Right cardiac atrium (tissue), 5 donors: ENCODE results near the gene SPDEF. TPM values are rescaled to one million over a fixed set of nuclear protein-coding genes. Genes with fewer than 3 reads are reported as not detected.

ENCODE experiments used
- ATAC-seq, 2 donors: fragments of 200-7000 bp; cut with Tn5 transposase; one replicate each; pipeline versions ENCODE4 v1.8.0 to v1.9.1; 2020; ENCODE audit warnings: moderate library complexity in 2 of 2, mild to moderate bottlenecking in 1 of 2
- DNase-seq, 3 donors: peaks; one replicate each; pipeline ENCODE4 v3.0.0-alpha.2; 2020
- H3K27ac ChIP-seq: one replicate; pipeline ENCODE4 v1.5.1; 2013; ENCODE audit warnings: mild to moderate bottlenecking, low read length, control low read depth, moderate library complexity
- H3K27me3 ChIP-seq: one replicate; pipeline ENCODE4 v1.6.1; 2013; ENCODE audit not compliant: control insufficient read depth, insufficient read depth
- H3K4me1 ChIP-seq: one replicate; pipeline ENCODE4 v1.6.1; 2013; ENCODE audit warnings: low read length; ENCODE audit not compliant: control insufficient read depth, insufficient read depth
- H3K4me3 ChIP-seq: one replicate; pipeline ENCODE4 v1.5.1; 2013; ENCODE audit warnings: low read length, control low read depth
- H3K9me3 ChIP-seq: one replicate; pipeline ENCODE4 v1.6.1; 2013; ENCODE audit warnings: low read length; ENCODE audit not compliant: control insufficient read depth
- WGBS: extraction: QIAGEN DNeasy Blood & Tissue Kit; methylation state at CpG from one replicate; pipeline ENCODE4 v1.1.7; 2013; 5-methylcytosine and 5-hydroxymethylcytosine counted together
- intact Hi-C, 4 donors: fragments of 100-400 bp; cut with DNase I; formaldehyde crosslinking; loops; one replicate each; pipeline versions ENCODE4 v1.11.0 to v1.14.0; 2022 to 2023
- polyA plus RNA-seq: library from polyadenylated mRNA; stranded (reverse); fragments of 200-250 nt; gene quantifications from one replicate; pipeline ENCODE4 v1.2.3, GENCODE V29; 2013
- total RNA-seq, 4 donors: library from RNA; stranded (reverse); fragmentation: NEBNext Ultra II Directional; extraction: Animal tissue kit (Norgen Biotek cat#: 25700); gene quantifications; one replicate each; pipeline ENCODE4 v1.2.1, GENCODE V29; 2021
- donor health status: healthy with polysubstance abuse.
- donor health status: DM: no; HTN: yes; CAD: no.
- donor health status: DM: no; HTN: no; CAD: no.
- donor health status: DM: no; HTN: yes; CAD: no; lungs with severe emphysema.
- donor health status: DM: yes; HTN: yes; CAD: no.

The SPDEF gene
- total and polyA plus RNA-seq, 5 donors: 0.11 to 0.17 (median 0.14) TPM; not detected in 2

DNA sequence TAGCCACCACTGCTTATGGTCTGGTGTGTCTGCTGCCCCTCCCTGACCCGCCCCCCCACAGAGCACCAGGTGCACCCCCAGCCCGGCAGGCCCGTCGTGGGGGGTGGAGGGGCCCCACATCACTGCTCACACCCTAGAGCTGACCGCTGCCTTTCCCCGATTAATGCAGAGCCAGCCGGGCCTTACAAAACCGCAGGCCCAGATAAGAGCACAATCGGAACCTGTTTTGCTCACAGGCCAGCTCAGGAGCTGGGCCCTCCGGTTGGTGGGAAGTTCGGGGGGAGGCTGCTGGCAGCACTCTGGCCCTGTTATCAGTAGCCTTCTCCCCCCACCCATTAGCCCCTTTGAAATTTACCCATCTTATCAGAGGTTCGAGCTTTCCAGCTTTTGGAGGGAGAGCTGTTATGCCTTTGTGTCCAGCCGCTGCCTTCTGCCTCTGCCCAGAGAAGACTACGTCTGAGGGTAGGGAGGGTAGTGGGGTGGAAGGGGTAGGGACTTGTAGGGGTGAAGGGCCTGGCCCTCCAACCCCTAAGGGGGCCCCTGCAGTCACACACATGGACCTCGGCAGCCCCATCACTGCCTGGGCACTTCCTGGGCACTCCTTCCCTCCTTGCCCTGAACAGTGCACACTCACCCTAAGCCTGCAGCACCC, 6.9 kb upstream of the SPDEF start:
- no peak overlapping the region for H3K27ac ChIP-seq
- H3K9me3 ChIP-seq: no peaks in the 10 kb centered on the region
- intact Hi-C loops: no loop called here
- H3K4me1 ChIP-seq: no peaks in the 10 kb centered on the region
- DNase-seq: peak in 1 of 3 donors; percentile 11
- H3K4me3 ChIP-seq: no peak overlapping the region
- ATAC-seq: no peak
- 51% methylated on average over 15 of the region's 15 CpGs for WGBS
- H3K27me3 ChIP-seq: no peaks in the 10 kb centered on the region

DNA sequence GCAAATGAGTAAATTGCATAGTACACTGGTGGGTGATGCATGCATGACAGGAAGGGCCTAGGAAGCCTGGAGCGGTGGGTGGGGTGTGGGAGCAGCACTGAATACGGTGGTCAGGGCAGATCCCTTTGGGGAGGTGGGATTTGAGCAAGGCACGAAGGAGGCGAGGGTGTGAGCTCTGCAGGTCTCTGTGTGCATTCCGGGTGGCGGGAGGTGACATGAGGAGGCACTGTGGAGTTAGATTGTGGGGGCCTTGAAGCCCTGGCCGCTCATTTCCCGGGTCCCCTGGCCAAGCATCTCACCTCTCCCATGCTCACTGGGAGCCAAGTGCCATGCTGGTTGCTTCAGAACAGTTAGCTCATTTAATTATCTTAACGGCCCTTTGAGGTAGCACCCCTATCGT, 6.2 kb upstream of the SPDEF start:
- H3K9me3 ChIP-seq: no peaks in the 10 kb centered on the region
- ATAC-seq (no peak), DNase-seq (peak in 1 of 3 donors; percentile 22)
- WGBS: 88% methylated on average over 10 of the region's 10 CpGs
- intact Hi-C loops: no loop called here
- no peak overlapping the region for H3K27ac ChIP-seq
- no peak overlapping the region for H3K4me3 ChIP-seq
- H3K4me1 ChIP-seq: no peaks in the 10 kb centered on the region
- no peaks in the 10 kb centered on the region for H3K27me3 ChIP-seq

DNA sequence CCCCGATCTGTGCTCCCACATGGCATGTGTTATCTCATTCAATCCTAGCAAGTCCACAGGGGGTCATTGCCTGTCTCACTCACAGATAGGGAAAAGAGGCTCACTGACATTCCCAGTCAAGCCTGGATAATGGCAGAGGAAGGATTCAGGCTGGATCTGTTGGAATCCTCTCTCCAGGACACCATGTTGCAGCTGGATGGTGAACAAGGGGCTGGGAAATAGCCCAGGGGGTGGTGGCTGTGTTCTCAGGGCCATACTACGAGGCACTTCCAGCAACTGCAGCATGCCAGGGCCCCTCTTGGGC, 5.0 kb upstream of the SPDEF start:
- Histone ChIP-seq H3K4me3 (no peak overlapping the region), H3K9me3 (no peaks in the 10 kb centered on the region), H3K27ac (no peak overlapping the region), H3K27me3 (no peaks in the 10 kb centered on the region), H3K4me1 (no peaks in the 10 kb centered on the region)
- DNase-seq (no peak), ATAC-seq (no peak)
- 92% methylated on average over 2 of the region's 2 CpGs for WGBS
- intact Hi-C loops: no loop called here

DNA sequence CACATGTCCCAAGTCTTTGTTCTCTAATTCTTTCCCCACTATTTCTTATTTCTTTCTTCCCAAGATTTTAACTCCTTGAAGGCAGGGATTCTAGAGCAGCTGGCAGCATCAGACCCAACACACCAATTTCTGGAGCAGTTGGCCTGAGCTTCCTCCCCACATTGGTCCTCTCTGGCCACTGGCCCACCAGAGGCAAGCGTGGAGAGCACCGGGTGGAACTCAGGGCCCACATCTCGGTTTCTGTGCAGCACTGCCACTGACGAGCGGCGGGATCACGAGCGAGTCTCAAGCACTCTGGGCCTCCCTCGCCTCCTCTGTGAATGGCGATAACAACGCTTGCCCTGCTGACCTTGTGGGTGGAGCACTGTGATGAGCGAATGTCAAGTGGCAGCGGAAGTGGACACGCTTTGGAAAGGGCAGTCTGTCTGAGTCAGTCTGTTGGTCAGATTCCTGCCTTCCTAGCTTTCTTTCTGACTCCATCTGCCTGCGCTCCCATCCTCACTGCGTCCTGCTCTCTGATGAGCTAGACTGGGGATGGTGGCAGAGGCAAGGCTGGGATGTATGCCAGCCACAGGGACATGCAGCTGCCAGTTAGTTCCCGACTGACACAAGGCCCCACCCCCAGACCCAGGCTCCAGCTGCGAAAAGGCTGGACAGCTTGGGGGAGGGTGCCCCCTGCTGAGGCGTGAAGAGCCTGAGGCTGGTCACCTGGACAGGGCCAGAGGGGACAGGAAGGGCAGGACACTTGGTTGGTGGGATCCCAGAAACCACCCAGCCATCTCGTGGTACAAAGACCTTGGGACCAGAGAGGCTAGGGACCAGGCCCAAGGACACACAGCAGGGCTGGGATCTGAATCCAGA, 4.5 kb upstream of the SPDEF start:
- DNase-seq (peak; percentile 51 to 69 (median 65)), ATAC-seq (peak; percentile 56 to 83)
- no peak overlapping the region for H3K4me3 ChIP-seq
- WGBS: 32% methylated on average over 20 of the region's 20 CpGs
- no peaks in the 10 kb centered on the region for H3K27me3 ChIP-seq
- H3K27ac ChIP-seq: no peak overlapping the region
- H3K4me1 ChIP-seq: no peaks in the 10 kb centered on the region
- H3K9me3 ChIP-seq: no peaks in the 10 kb centered on the region
- intact Hi-C loops: no loop called here

DNA sequence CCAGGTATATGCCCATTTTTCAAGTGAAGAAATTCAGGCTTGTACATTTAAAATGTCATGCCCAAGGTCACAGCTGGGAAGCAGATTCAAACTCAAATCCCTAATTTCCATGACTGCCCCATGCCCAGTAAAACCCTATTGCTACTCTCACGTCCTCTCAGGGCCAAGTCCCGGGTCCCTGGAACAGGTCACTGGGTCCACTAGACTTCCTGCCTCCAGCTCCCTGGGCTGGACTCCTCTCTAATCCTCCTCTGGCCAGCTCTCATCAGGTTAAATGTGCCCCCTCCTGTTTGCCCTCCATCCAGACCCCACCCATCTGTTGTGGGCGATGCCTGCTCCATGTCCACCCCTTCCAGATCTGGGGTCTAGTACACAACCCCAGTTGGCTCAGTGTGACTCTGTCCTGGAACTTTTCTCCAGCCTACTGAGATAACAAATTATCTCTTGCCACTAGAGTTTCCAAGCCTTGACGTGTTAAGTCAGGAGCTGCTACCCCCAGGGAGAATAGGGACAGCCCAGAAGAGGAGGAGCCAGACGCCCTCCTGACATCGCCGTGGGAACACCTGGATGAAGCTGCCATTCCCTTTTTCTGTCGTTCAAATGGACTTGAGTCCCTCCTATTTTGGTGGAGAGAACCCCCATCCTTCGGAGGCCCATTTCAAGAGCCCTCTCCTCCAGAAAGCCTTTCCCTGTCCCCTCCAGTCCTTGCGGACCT, 3.7 kb upstream of the SPDEF start:
- ATAC-seq (no peak), DNase-seq (no peak)
- H3K27ac ChIP-seq: no peak overlapping the region
- intact Hi-C loops: no loop called here
- 58% methylated on average over 10 of the region's 10 CpGs for WGBS
- no peaks in the 10 kb centered on the region for H3K27me3 ChIP-seq
- H3K9me3 ChIP-seq: no peaks in the 10 kb centered on the region
- H3K4me1 ChIP-seq: no peaks in the 10 kb centered on the region
- no peak overlapping the region for H3K4me3 ChIP-seq

DNA sequence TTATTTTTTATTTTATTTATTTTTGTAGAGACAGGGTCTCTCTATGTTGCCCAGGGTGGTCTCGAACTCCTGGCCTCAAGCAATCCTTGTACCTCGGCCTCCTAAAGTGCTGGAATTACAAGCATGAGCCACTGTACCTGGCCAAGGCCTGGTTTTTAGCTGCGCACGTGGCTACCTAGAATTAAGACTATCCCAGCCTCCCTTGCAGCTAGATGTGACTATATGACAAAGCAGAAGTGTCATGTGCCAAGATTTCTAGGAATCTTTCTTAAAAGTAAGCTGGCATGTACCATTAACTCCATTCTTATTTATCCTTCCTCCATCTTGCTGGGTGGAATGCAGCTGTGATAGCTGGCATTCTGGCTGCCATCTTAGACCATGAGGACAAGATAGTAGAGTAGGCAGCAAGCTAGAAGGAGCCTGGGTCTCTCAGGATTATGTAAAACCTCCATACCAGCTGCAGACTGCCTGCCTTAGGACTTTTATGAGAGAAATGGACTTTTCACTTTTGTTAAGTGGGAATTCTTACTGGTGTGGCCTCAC, 2.1 kb upstream of the SPDEF start:
- ATAC-seq: no peak
- intact Hi-C loops: no loop called here
- Histone ChIP-seq H3K27ac (no peak overlapping the region), H3K9me3 (no peaks in the 10 kb centered on the region), H3K4me3 (no peak overlapping the region), H3K27me3 (no peaks in the 10 kb centered on the region), H3K4me1 (no peaks in the 10 kb centered on the region)
- DNase-seq: no peak
- WGBS: 91% methylated on average over 4 of the region's 4 CpGs

DNA sequence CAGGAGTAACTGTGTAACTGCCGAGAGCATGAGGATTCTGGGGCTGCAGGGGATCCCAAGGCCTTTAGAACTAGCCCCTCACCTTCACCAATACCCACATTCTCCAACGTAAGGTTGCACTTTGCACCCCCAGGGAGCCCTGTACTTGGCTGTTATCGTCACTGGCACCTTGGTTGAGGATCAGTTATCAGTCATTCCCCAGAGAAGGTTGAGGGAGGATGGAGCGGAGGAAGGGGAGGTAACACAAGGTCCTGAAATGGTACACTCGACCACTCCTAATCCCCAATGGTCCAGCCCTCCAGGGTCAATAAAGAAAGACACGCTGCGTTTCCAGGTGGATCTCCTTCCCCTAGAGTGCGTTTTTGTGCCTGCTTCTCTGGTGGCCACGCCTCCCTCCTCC, 1.1 kb upstream of the SPDEF start:
- Histone ChIP-seq H3K4me1 (no peaks in the 10 kb centered on the region), H3K4me3 (no peak overlapping the region), H3K27me3 (no peaks in the 10 kb centered on the region), H3K27ac (no peak overlapping the region), H3K9me3 (no peaks in the 10 kb centered on the region)
- ATAC-seq (no peak), DNase-seq (no peak)
- WGBS: 80% methylated on average over 9 of the region's 9 CpGs
- intact Hi-C loops: no loop called here

DNA sequence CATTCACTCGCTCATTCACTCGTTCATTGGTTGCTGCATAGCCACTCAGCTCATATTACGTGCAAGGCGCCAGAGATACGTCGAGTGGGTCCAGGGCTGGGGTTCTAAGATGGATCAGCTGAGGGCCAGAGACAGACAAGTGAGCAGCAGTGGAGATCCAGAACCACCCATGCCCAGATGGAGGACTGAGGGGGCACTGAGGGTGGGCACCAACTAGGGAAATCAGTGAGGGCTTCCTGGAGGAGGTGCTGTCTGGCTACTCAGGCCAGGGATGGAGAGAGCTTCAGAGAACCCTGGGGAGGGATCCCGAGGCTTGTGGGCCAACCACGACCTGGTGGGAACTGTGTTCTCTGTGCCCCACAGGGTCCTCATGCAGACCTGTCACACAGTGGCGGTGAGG, 364 bp upstream of the SPDEF start:
- intact Hi-C loops: no loop called here
- Histone ChIP-seq H3K4me3 (no peak overlapping the region), H3K27me3 (no peaks in the 10 kb centered on the region), H3K27ac (no peak overlapping the region), H3K9me3 (no peaks in the 10 kb centered on the region), H3K4me1 (no peaks in the 10 kb centered on the region)
- DNase-seq: no peak
- WGBS: 83% methylated on average over 9 of the region's 9 CpGs
- no peak for ATAC-seq

DNA sequence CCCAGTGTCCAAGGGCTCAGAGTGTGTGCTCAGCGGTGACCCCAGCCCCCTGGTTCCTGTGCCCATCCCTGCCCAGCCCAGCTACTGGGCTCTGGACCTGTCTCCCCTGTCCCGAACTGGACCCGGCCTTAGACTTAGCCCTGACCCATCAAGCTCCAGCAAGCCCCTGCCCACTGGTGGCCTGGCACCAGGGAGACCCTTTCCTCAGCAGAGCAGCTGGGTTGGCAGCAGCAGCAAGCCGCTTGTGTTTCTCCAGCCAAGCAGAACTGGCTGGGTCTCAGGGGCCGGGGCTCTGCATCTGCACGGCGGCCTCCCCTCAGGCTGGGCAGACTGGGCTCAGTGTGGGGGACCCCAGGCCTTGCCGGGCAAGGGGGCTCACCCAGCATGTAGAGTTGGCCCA, 801 bp downstream of the SPDEF start:
- Histone ChIP-seq H3K27me3 (no peaks in the 10 kb centered on the region), H3K27ac (no peak overlapping the region), H3K9me3 (no peaks in the 10 kb centered on the region), H3K4me1 (no peaks in the 10 kb centered on the region), H3K4me3 (no peak overlapping the region)
- ATAC-seq (no peak), DNase-seq (no peak)
- WGBS: 90% methylated on average over 8 of the region's 8 CpGs
- intact Hi-C loops: no loop called here

DNA sequence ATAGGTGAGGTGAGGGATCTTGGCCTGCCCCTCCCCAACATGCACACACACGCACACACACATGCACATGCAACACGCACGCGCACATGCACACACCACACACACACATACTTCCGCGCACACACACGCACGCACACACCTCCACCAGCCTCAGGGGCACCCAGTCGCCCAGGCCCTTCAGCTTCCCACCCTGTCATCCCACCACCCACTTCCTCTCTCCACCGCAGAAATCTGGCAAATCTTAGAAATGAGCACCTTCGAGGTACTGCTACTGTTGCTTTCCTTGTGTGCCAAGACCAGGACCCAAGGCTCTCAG, 1.2 kb downstream of the SPDEF start:
- Histone ChIP-seq H3K27me3 (no peaks in the 10 kb centered on the region), H3K4me3 (no peak overlapping the region), H3K27ac (no peak overlapping the region), H3K9me3 (no peaks in the 10 kb centered on the region), H3K4me1 (no peaks in the 10 kb centered on the region)
- intact Hi-C loops: no loop called here
- DNase-seq: no peak
- 92% methylated on average over 11 of the region's 11 CpGs for WGBS
- ATAC-seq: no peak

DNA sequence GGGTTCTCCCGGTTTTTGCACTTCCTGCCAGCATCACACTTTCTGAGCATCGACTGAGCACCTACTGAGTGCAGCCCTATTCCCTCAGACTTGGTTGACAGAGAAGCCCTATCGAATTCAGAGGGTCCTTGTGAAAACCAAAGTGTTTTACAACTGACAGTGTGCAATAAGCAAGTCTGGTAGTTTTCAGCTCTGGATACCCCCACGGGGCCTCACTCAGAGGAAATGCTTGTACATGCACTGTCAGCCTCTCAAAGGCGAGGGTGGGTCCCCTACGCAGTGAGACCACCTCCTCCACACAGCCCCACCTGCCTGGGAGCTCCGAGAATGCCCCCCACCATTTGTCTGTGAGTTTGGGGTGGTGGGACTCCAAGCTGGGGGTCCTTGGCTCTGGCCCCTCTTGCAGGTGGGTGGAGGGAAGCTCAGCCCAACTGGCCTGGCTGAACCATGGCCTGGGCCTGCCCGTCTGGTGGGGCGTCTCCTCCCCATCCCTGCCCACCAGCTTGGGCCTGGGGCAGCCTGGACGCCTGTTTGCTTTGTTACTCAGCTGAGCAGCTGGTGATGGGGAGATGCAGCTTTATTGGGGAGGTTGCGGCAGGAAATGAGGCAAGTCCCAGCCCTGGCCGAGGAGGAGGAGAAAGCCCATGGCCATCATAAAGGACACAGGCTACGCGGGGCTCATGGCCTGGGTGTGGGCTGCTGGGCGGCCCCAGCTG, 1.7 kb downstream of the SPDEF start:
- intact Hi-C loops: no loop called here
- ATAC-seq: no peak
- no peaks in the 10 kb centered on the region for H3K27me3 ChIP-seq
- no peaks in the 10 kb centered on the region for H3K4me1 ChIP-seq
- H3K9me3 ChIP-seq: no peaks in the 10 kb centered on the region
- WGBS: 54% methylated on average over 15 of the region's 15 CpGs
- H3K4me3 ChIP-seq: no peak overlapping the region
- DNase-seq: no peak
- no peak overlapping the region for H3K27ac ChIP-seq
